GM12891 (cell line): ENCODE data around the gene WAC.

Experiments used
- DNase-seq: peaks from one replicate; pipeline ENCODE4 v3.0.0; 2011; ENCODE audit warnings: low spot score; ENCODE audit not compliant: insufficient read length
- FAIRE-seq: peaks from 2 replicates; lab custom pipeline; 2011; peaks lifted over from hg19 to GRCh38; lab: Jason Lieb, UNC
- PAX5 ChIP-seq: IDR thresholded peaks from 2 replicates; pipeline ENCODE4 v1.6.1; 2011; ENCODE audit warnings: low read length, moderate library complexity, mild to moderate bottlenecking; ENCODE audit not compliant: insufficient read depth, severe bottlenecking
- POLR2A ChIP-seq: IDR thresholded peaks from 2 replicates; pipeline ENCODE4 v1.6.1; 2011; ENCODE audit warnings: low read depth, low read length, control low read depth
- POLR2AphosphoS5 ChIP-seq: IDR thresholded peaks from 2 replicates; pipeline ENCODE4 v1.6.1; 2011; ENCODE audit warnings: low read depth, low read length, control low read depth
- POU2F2 ChIP-seq: IDR thresholded peaks from 2 replicates; pipeline ENCODE4 v1.6.1; 2011; ENCODE audit warnings: low read depth, mild to moderate bottlenecking, control low read depth, low read length, moderate library complexity
- SPI1 ChIP-seq: IDR thresholded peaks from 2 replicates; pipeline ENCODE4 v1.6.1; 2011; ENCODE audit warnings: low read depth, low read length, control low read depth
- TAF1 ChIP-seq: IDR thresholded peaks from 2 replicates; pipeline ENCODE4 v1.6.1; 2011; ENCODE audit warnings: low read depth, low read length, control low read depth

The WAC gene

GRCh38 chr10:28523725-28524252 lies 9.1 kb upstream of the WAC start:
- no peak for DNase-seq
- no peak for FAIRE-seq
- no peak for TF ChIP-seq POU2F2
- no peak for TF ChIP-seq POLR2A
- TF ChIP-seq TAF1 = no peak
- TF ChIP-seq POLR2AphosphoS5 = no peak
- no peak for TF ChIP-seq SPI1
- no peak for TF ChIP-seq PAX5

GRCh38 chr10:28530751-28531150 lies 2.2 kb upstream of the WAC start:
- FAIRE-seq (no peak), DNase-seq (no peak)
- TF ChIP-seq TAF1 (no peak), SPI1 (no peak), POLR2AphosphoS5 (no peak), POLR2A (no peak), POU2F2 (no peak), PAX5 (no peak)

- DNase-seq (no peak), FAIRE-seq (no peak)
- TF ChIP-seq POU2F2 (no peak), SPI1 (no peak), POLR2AphosphoS5 (no peak)
Observed at GRCh38 chr10:28533186-28533564, 257 bp downstream of the WAC start.

- FAIRE-seq (no peak), DNase-seq (peak; percentile 23)
- no peak for TF ChIP-seq POLR2A
- TF ChIP-seq POU2F2 = no peak
- TF ChIP-seq SPI1 = no peak
- no peak for TF ChIP-seq PAX5
- no peak for TF ChIP-seq POLR2AphosphoS5
Observed at GRCh38 chr10:28533571-28534304, 820 bp downstream of the WAC start.

GRCh38 chr10:28535846-28536245 lies 2.9 kb downstream of the WAC start:
- no peak for DNase-seq
- no peak for TF ChIP-seq POLR2A
- TF ChIP-seq POU2F2 = no peak
- TF ChIP-seq SPI1 = no peak
- no peak for TF ChIP-seq POLR2AphosphoS5
- TF ChIP-seq PAX5 = no peak
- no peak for TF ChIP-seq TAF1
- FAIRE-seq = no peak

GRCh38 chr10:28538595-28538994 lies 5.7 kb downstream of the WAC start:
- TF ChIP-seq POLR2A (no peak), POU2F2 (no peak), POLR2AphosphoS5 (no peak), TAF1 (no peak), PAX5 (no peak), SPI1 (no peak)
- FAIRE-seq (no peak), DNase-seq (no peak)

GRCh38 chr10:28540145-28540544 lies 7.2 kb downstream of the WAC start:
- TF ChIP-seq POLR2A (no peak), TAF1 (no peak), POLR2AphosphoS5 (no peak), POU2F2 (no peak), SPI1 (no peak), PAX5 (no peak)
- no peak for FAIRE-seq
- DNase-seq = no peak

GRCh38 chr10:28541717-28542365 lies 8.9 kb downstream of the WAC start:
- DNase-seq = no peak
- peak; percentile 41 for FAIRE-seq
- no peak for TF ChIP-seq TAF1
- no peak for TF ChIP-seq POLR2AphosphoS5
- TF ChIP-seq POLR2A = no peak
- TF ChIP-seq SPI1 = no peak
- no peak for TF ChIP-seq POU2F2
- TF ChIP-seq PAX5 = no peak

GRCh38 chr10:28542728-28543127 lies 9.8 kb downstream of the WAC start:
- TF ChIP-seq SPI1 (peak; percentile 84), PAX5 (no peak)
- FAIRE-seq (no peak), DNase-seq (no peak)

- TF ChIP-seq POLR2A (no peak), PAX5 (no peak), SPI1 (no peak), TAF1 (no peak), POU2F2 (no peak), POLR2AphosphoS5 (no peak)
- FAIRE-seq = no peak
- DNase-seq = no peak
Observed at GRCh38 chr10:28544058-28544457, 11.1 kb downstream of the WAC start.
